ENCODE measurements around the gene IFI27L2. TPM values are rescaled to one million over a fixed set of nuclear protein-coding genes. Genes with fewer than 3 reads are reported as not detected.

IFI27L2 gene
- 14.8 and 28.2 TPM in 2 replicates for total RNA-seq (ENCODE audit: low replicate concordance)
- long read RNA-seq, partial matches to known transcripts, result 0 of 1 reads
- long read RNA-seq, other reads (novel, unspliced or antisense), result 1 of 1 reads

- TF ChIP-seq CTCF (conservative IDR thresholded peaks at IDR 0.05), result peak; percentile 64
- Mint-ChIP-seq H3K36me3 (no peaks in the 10 kb centered on the region), H3K27me3 (peaks cover 5% of the 10 kb centered on the region), H3K4me3 (peak within 1 kb of the TSS; percentile 88), H3K9me3 (no peaks in the 10 kb centered on the region), H3K27ac (no peak within 1 kb of the TSS), H3K4me1 (ENCODE audit: unreplicated experiment) (peaks cover 16% of the 10 kb centered on the region)
- DNase-seq (ENCODE audit: extremely low spot score, unreplicated experiment), result no peak
Observed at GRCh38 chr14:94129111-94129757, at the start of gene IFI27L2. Gene IFI27L2, minus strand, starts transcription at chr14:94129604. Its CDS starts 40 bp downstream, at chr14:94129564.

- no peaks in the 10 kb centered on the region for H3K9me3 Mint-ChIP-seq
- H3K36me3 Mint-ChIP-seq, result no peaks in the 10 kb centered on the region
- H3K4me1 Mint-ChIP-seq (ENCODE audit: unreplicated experiment), result no peaks in the 10 kb centered on the region
- DNase-seq (ENCODE audit: extremely low spot score, unreplicated experiment), result no peak
- H3K27ac Mint-ChIP-seq, result no peak overlapping the region
- H3K27me3 Mint-ChIP-seq, result peaks cover 71% of the 10 kb centered on the region
- peak; percentile 27 for TF ChIP-seq CTCF (conservative IDR thresholded peaks at IDR 0.05)
- H3K4me3 Mint-ChIP-seq, result no peak overlapping the region
Observed at GRCh38 chr14:94177806-94178205, 48.4 kb upstream of the IFI27L2 start.

- Mint-ChIP-seq H3K27ac (no peak overlapping the region), H3K4me1 (ENCODE audit: unreplicated experiment) (peaks cover 2% of the 10 kb centered on the region)
Observed at GRCh38 chr14:94176808-94177207, 47.4 kb upstream of the IFI27L2 start.

GRCh38 chr14:94175747-94176146 is 46.3 kb upstream of the IFI27L2 start:
- DNase-seq (ENCODE audit: extremely low spot score, unreplicated experiment), result no peak
- peak overlapping the region; percentile 83 for H3K4me3 Mint-ChIP-seq
- peaks cover 85% of the 10 kb centered on the region for H3K27me3 Mint-ChIP-seq
- H3K4me1 Mint-ChIP-seq (ENCODE audit: unreplicated experiment), result peaks cover 7% of the 10 kb centered on the region
- no peaks in the 10 kb centered on the region for H3K36me3 Mint-ChIP-seq
- no peak for TF ChIP-seq CTCF (conservative IDR thresholded peaks at IDR 0.05)
- no peaks in the 10 kb centered on the region for H3K9me3 Mint-ChIP-seq
- no peak overlapping the region for H3K27ac Mint-ChIP-seq

More at GRCh38 chr14:94176808-94177207, 47.4 kb upstream of the IFI27L2 start:
- no peaks in the 10 kb centered on the region for H3K36me3 Mint-ChIP-seq
- H3K4me3 Mint-ChIP-seq, result no peak overlapping the region
- H3K9me3 Mint-ChIP-seq, result no peaks in the 10 kb centered on the region
- TF ChIP-seq CTCF (conservative IDR thresholded peaks at IDR 0.05), result no peak
- DNase-seq (ENCODE audit: extremely low spot score, unreplicated experiment), result no peak
- H3K27me3 Mint-ChIP-seq, result peaks cover 81% of the 10 kb centered on the region

- peak overlapping the region; percentile 83 for H3K4me3 Mint-ChIP-seq
- no peak for TF ChIP-seq CTCF (conservative IDR thresholded peaks at IDR 0.05)
- no peaks in the 10 kb centered on the region for H3K36me3 Mint-ChIP-seq
- peaks cover 7% of the 10 kb centered on the region for H3K4me1 Mint-ChIP-seq (ENCODE audit: unreplicated experiment)
- peaks cover 80% of the 10 kb centered on the region for H3K27me3 Mint-ChIP-seq
- DNase-seq (ENCODE audit: extremely low spot score, unreplicated experiment), result no peak
- H3K9me3 Mint-ChIP-seq, result no peaks in the 10 kb centered on the region
- no peak overlapping the region for H3K27ac Mint-ChIP-seq
Observed at GRCh38 chr14:94175011-94175745, 45.8 kb upstream of the IFI27L2 start.
